Uterus (tissue), 2 donors: ENCODE measurements around the gene SGPL1.

Experiments used
- POLR2A ChIP-seq, 2 donors: fragments of 450-650 bp; IDR thresholded peaks; one replicate each; pipeline ENCODE4 v1.6.1; 2016; ENCODE audit warnings: antibody characterized with exemption in 2 of 2, mild to moderate bottlenecking in 1 of 2, moderate library complexity in 1 of 2
- TF ChIP-seq, protein P1 (sequence below), 4 experiments: fragments of 200-600 bp in 2 of 4; fragments of 450-650 bp in 2 of 4; sonication (generic) in 2 of 4; IDR thresholded peaks; one replicate each; pipeline ENCODE4 v1.5.1; 2016 to 2019; ENCODE audit warnings: antibody characterized with exemption in 4 of 4, mild to moderate bottlenecking in 2 of 4, moderate library complexity in 1 of 4

DNA sequence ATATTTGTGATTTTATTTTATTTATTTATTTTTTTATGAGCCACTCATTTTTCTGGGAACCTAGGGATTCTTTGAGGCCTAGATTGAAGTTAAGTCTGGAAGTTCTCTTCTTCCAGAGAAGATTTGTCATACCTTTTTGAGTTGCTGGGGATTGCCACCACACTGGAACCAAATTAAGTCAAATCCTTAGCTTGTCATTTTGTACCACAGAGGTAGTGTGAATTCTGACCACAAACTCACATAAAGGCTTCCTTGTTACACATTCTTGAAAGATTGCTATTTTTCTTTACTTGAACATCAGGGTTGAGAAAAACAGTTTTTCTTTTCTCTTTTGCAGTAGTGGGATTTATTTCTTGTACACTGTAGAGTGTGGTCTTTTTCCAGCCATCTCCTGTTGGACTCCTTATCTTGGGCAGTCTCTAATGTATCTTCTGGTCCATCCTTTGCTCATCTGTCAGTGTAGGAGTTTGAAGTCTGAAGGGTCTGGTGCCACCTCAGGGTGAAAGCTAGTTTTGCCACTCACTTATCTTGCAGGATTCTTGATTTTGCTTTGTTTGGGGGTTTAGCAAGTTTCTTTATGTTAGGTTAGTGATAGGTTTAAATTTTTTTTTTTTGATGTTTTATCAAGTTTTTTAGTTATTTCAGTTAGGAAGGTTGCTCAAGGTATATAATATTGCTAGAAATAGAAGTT, 47.9 kb downstream of the SGPL1 start:
- TF ChIP-seq, protein P1, sequence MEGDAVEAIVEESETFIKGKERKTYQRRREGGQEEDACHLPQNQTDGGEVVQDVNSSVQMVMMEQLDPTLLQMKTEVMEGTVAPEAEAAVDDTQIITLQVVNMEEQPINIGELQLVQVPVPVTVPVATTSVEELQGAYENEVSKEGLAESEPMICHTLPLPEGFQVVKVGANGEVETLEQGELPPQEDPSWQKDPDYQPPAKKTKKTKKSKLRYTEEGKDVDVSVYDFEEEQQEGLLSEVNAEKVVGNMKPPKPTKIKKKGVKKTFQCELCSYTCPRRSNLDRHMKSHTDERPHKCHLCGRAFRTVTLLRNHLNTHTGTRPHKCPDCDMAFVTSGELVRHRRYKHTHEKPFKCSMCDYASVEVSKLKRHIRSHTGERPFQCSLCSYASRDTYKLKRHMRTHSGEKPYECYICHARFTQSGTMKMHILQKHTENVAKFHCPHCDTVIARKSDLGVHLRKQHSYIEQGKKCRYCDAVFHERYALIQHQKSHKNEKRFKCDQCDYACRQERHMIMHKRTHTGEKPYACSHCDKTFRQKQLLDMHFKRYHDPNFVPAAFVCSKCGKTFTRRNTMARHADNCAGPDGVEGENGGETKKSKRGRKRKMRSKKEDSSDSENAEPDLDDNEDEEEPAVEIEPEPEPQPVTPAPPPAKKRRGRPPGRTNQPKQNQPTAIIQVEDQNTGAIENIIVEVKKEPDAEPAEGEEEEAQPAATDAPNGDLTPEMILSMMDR (IDR thresholded peaks at IDR 0.05) = no peak
- TF ChIP-seq POLR2A (IDR thresholded peaks at IDR 0.05) = no peak
